GM21825 (cell line): ENCODE data around the gene RGS10.
A peak's percentile ranks its signal among the peaks of the same experiment; 100 is the strongest.

Experiments used
- ATAC-seq: cut with Tn5 transposase; IDR thresholded peaks from one replicate; pipeline ENCODE4 v1.9.1; 2021; ENCODE audit warnings: mild to moderate bottlenecking, moderate library complexity; ENCODE audit not compliant: unreplicated experiment

Gene RGS10

DNA sequence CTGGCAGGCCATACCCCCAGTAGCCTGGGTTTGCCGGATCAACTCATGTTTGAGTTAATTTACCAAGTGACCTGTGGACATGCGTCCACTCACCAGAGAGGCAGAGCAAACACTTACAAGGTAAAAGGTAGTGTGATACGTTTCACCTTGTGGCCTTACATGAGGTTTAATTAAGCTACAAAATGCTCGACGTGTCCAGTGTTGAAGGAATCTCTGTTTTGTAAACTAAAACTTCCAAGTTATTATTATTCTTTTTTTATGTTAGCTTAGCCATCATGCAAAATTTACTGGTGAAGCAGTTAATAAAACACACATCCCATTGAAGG, 42.9 kb downstream of the RGS10 start:
- ATAC-seq, result no peak

- ATAC-seq, result no peak
These were observed 43.4 kb downstream of the RGS10 start for GRCh38 chr10:119498889-119499676.

GRCh38 chr10:119497243-119497642, 45.3 kb downstream of the RGS10 start:
- ATAC-seq, result no peak

DNA sequence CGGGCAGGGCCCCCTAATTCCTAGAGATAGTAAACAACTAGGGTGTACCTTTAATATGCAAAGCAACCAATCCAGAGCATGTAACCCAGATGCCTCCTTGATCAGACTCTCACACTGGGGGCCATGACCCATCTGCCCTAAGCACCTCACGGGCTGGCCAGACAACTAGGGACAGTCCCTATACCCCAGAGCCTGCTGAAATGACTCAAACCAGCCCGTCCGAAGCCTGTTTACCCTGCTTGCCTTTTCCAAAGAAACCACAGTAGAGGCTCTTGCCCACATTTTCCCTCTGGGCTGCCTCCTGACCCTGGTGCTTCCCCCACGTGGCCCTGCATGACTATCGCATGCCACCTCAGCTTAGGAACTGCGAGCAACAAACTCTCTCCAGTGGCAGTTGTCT, 46.2 kb downstream of the RGS10 start:
- ATAC-seq, result peak; percentile 88

- ATAC-seq, result no peak
These were observed 47.0 kb downstream of the RGS10 start for GRCh38 chr10:119495545-119495944.

GRCh38 chr10:119495021-119495505, 47.5 kb downstream of the RGS10 start:
- no peak for ATAC-seq

DNA sequence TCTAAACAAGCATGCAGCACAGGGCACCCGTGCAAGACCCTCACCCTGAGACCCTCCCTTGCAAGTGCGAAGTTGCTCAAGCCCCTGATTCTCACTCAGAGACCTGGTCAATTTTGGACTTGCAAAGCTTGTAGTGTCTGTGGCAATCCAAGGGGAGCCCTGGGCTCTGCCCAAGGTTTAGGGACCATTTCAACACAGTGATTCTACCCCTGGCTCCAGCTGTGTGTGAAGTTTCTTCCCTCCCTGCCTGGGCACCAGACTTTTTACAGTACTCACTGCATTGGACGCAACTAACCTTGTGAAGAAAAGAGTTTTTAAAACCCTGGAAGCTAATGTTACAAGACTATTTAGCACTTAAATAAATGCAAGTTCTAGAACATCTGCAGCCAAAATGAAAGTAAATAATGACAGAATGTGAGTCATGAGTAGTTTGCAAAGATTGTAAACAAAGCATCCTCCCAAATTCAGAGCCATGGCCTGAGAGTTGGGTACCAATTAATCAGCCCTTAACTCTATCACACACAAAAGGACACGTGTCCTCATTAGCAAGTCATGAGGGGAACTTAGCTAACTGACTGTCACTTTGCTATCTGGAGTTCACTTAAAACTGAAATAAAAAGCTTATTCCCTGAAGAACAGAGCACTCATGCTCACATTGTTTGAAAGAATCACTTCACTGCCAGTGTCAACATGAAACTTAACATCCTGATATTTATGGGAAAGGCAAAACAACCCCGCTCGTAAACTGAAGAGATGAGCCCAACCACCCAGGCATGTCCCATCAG, 48.1 kb downstream of the RGS10 start:
- no peak for ATAC-seq

DNA sequence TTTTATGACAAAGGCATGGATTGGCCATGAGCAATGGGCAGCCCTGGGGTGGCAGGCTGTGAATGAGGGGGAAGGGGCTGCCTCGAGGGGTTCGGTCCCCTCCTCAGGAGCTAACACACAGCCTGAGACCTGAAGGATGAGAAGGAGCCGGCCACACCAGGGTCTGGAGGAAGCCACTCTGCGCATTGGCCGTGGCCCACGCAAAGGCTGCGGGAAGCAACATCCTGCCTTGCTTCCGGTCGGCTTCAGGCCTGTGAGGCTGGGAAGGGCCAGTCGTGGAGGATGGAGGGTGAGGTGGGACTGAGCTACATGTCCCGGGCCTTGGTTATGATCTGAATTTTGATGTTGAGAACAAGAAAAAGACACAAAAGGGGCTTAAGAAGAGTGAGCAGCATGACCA, 49.4 kb downstream of the RGS10 start:
- no peak for ATAC-seq

DNA sequence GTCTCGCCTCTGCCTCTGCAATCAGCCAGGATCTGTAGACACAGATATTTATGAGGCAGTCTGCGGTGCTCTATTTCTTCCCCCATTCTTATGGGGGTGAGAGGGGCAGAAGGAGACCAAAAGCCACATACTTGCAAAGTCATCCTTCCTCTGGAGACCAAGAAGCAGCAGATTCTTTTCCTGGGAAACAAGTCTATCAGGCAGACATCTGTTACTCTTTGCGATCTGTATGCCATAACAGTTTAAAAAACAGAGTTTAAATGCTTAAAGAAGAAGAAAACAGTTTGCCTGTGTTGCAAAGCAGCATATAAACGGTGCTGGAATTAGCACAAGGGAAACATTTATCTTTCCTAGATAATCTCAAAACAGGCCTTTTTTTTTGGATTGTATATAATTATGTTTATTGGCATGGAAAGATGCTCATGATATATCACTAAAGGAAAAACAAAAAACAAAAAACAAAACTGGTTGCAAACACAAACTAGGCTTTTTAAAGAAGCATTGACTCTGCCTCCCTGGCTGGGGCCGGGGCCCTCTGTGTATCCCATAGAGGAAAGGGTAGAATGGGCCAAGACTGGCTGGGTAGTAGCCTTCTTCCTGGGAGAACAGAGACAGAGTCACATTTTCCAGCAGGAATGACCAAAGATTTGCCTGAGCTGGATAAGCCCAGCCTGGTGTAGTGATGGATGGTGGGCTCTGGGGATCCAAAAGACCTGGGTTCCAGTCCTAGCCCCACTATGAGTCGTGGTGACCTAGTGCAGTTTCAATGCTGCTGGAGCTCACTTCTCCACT, 50.4 kb downstream of the RGS10 start:
- ATAC-seq, result no peak

DNA sequence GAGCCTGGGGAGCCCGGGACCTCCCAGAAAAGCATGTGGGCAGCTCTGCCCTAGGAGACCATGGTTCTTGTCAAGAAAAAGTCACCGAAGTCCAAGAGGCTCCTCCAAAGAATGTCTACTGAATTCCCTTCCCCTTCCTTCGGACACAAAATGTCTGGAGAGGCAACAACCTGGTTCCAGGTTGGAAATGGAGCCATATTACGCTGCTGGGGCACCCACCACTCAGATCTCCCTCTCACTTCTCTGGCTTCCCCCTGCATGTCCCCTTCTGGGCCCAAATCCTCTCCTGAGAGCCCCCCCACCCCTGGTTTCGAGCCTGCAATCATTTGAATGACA, 52.6 kb downstream of the RGS10 start:
- no peak for ATAC-seq

GRCh38 chr10:119488675-119489074, 53.8 kb downstream of the RGS10 start:
- ATAC-seq, result no peak

DNA sequence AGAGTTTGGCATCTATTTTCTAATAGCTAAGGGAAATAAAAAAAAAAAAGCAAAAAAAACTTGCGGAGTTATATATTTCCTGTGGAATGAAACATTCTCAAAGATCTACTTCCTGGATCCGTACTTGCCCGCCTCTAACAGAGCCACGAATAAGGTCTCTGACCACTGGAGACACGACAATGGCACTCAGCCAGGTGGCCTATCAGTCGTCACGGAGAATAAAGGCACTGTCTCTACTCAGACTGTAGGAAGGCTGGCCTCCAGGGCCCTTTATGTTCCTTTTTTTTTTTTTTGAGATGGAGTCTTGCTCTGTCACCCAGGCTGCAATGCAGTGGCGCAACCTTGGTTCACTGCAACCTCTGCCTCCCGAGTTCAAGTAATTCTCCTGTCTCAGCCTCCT, 58.7 kb downstream of the RGS10 start:
- no peak for ATAC-seq

DNA sequence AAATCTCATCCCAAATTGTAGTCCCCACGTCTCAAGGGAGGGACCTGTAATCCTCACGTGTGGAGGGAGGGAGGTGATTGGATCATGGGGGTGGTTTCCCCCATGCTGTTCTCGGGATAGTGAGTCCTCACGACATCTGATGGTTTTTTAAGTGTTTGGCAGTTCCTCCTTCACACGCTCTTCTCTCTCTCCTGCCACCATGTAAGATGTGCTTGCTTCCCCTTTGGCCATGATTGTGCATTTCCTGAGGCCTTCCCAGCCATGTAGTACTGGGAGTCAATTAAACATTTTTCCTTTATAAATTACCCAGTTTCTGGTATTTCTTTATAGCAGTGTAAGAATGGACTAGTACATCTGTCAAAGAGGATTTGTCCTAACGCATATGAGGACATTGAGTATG, 59.5 kb downstream of the RGS10 start:
- ATAC-seq, result no peak

DNA sequence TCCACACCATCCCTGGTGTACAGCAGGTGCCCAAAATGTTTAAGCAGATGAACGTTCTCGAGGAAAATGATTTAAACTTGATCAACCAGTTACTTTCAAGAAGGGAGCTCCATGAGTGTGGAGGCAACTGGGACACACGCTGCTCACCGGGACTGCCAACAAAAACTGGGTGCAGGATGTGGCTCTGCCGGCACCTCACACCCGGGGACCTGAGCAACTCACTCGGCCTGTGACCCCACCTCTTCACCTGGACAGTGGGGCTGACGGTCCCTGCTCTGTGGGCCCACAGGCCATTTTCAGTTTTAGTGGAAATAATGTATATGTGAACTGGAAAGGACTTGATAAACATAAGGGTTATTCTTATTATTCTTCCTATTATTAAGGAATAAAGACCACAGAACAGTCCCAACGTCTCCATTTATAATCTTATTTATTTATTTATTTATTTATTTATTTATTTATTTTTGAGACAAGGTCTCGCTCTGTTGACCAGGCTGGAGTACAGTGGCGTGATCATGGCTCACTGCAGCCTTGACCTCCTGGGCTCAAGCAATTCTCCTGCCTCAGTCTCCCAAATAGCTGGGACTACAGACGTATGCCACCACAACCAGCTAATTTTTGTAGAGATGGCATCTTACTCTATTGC, 60.6 kb downstream of the RGS10 start:
- ATAC-seq, result no peak

DNA sequence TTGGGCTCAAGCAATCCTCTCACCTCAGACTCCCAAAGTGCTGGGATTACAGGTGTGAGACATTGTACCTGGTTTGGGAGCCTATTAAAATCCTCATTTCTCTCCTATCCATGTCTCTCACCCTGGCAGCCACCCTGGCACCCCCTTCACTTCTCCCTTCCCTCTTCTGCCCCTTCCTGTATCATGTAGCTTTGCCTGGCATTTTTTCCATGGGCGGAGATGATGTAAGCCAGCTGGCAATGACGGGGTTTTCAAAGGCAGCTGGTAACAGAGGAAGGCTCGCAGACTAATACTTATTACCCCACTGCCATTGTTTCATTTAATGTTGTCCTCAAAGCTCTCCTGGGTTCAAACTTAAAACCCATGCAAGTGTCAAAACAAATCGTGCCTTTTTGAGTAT, 61.9 kb downstream of the RGS10 start:
- ATAC-seq, result no peak

DNA sequence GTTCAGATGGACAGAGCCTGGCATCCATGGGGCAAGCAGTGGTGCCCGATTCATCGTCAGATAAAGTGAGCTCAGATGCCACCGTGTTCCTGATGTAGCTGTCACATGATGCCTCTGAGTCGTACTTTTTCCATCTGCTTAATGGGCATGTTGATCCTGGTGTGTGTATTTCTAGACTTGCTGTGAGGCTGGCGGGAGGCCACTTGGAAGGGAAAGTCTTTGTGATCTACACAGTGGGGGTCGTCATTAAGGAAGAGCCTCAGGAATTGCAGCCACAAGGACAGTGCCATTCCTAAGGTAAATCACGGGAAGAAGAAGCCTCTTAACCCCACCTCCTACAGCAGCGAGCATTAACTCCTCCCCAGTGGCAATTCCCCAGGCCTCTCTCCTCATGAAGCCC, 63.0 kb downstream of the RGS10 start:
- no peak for ATAC-seq

DNA sequence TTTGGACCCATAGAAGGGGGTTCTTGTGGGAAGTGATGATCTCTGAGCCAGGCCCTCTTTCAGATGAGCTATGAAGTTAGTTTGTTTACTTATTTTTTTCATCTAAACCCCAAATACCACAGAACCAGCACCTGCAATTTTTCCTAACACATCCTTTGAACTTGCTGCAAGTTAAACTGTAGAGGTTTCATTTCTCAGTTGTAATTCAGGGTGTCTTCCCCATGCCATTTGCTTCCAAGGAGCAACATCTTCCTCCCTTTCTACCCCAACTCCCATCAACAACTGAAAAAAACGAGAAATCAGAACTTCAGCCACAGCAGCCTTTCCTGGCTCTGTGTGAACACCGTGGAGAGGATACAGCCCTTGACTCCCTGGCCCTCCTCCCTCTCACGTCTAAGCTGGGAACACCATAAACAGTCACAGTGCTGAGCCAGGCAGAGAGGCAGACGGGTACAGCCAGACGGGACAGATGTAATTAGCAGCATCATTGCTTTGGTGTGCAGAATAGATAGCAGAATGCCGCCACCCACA, 63.6 kb downstream of the RGS10 start:
- ATAC-seq, result no peak

DNA sequence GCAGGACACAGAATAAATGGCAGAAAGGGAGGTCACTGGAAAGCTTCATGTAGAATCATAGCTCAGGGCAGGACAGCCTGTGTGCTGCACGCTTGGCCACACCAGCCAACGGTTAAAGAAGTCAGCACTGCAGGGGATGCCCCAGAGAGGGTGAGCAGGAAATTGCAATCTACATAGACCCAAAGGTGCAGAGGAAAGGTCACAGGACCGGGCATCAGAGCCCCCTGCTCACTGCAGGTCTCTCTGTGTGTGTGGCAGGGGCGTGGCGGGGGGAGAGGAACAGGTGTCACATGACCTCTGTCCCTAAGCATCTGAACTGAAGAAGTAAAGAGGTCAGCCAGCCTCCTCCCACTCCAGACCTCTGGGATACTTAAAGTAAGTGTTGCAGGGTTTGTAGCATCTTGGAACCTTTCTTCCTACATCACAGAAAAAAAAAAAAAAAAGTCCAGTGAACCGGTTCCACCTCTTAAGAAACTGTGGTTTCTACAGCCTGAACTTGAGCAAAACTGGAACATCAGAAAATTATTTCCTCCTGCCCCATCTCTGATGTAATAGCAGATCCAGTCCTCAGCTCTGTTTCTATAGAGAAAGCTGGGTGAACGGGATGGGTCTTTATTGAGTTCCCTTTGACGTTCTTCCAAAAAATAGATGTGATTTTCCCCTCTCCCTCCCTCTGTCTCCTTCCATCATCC, 64.3 kb downstream of the RGS10 start:
- peak; percentile 84 for ATAC-seq

DNA sequence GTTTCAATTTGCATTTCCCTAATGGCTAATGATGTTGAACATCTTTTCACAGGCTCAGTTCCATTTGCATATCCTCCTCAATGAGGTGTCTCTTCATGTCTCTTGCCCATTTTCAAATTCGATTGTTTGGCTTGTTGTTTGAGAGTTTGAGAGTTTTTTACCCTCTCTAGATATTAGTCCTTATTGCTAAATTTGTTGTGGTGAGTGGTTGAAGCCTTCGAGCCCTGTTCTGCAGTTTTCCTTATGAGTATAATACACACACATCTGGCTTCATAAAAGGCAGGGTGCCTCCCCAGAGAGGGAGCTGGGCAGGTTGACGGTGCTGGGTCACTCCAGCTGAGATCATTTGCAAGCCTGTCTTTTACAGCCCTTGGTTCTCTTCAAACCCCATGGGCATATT, 65.1 kb downstream of the RGS10 start:
- ATAC-seq, result peak; percentile 54

- ATAC-seq, result no peak
These were observed 67.9 kb downstream of the RGS10 start for GRCh38 chr10:119474606-119475005.
